Common myeloid progenitor, CD34-positive (primary cell): ENCODE data around the gene CDH4.

Experiments
- CTCF ChIA-PET: fragments of 350-600 bp; sonication (Branson Sonifier 250); formaldehyde crosslinking; loops from one replicate; lab custom pipeline; 2021; ENCODE audit warnings: antibody characterized with exemption; lab: Charles Lee
- POLR2A ChIA-PET: fragments of 350-600 bp; sonication (Branson Sonifier 250); formaldehyde crosslinking; loops from one replicate; lab custom pipeline; 2021; ENCODE audit warnings: antibody characterized with exemption; lab: Charles Lee
- DNase-seq, 3 donors: peaks; one replicate each; pipeline versions ENCODE4 v3.0.0 to v3.0.0-alpha.2; 2013
- H3K27ac ChIP-seq, 2 experiments: 1 replicate in 1 of 2; 2 replicates in 1 of 2; pipeline ENCODE4 v1.7.0; 2013; ENCODE audit warnings: inconsistent platforms in 2 of 2, low read length in 2 of 2, mild to moderate bottlenecking in 2 of 2, low read depth in 1 of 2, moderate library complexity in 1 of 2; ENCODE audit not compliant: severe bottlenecking in 2 of 2, insufficient read depth in 1 of 2, poor library complexity in 1 of 2
- H3K27me3 ChIP-seq, 5 experiments: replicated peaks in 2 of 5; 1 replicate in 3 of 5; 2 replicates in 2 of 5; pipeline versions ENCODE4 v1.6.1 to v1.7.0; 2013; ENCODE audit warnings: low read length in 4 of 5, mild to moderate bottlenecking in 2 of 5, moderate library complexity in 2 of 5, inconsistent platforms in 1 of 5; ENCODE audit not compliant: insufficient read depth in 5 of 5, control insufficient read depth in 4 of 5
- H3K36me3 ChIP-seq, 4 experiments: 1 replicate in 2 of 4; 2 replicates in 2 of 4; pipeline versions ENCODE4 v1.6.1 to v1.7.0; 2013; ENCODE audit warnings: low read length in 3 of 4, control low read depth in 1 of 4, mild to moderate bottlenecking in 1 of 4; ENCODE audit not compliant: control insufficient read depth in 4 of 4, insufficient read depth in 4 of 4
- H3K4me1 ChIP-seq, 4 experiments: 1 replicate in 3 of 4; 2 replicates in 1 of 4; pipeline versions ENCODE4 v1.6.1 to v1.7.1; 2013; ENCODE audit warnings: low read length in 3 of 4, mild to moderate bottlenecking in 3 of 4, control low read depth in 1 of 4, inconsistent platforms in 1 of 4, moderate library complexity in 1 of 4; ENCODE audit not compliant: control insufficient read depth in 4 of 4, insufficient read depth in 4 of 4; ENCODE audit errors: control extremely low read depth in 1 of 4
- H3K4me3 ChIP-seq, 7 experiments: 1 replicate in 4 of 7; 2 replicates in 3 of 7; pipeline versions ENCODE4 v1.5.1 to v1.7.0; 2013; ENCODE audit warnings: mild to moderate bottlenecking in 7 of 7, low read length in 6 of 7, moderate library complexity in 6 of 7, inconsistent platforms in 2 of 7, low read depth in 2 of 7, control low read depth in 1 of 7; ENCODE audit not compliant: insufficient read depth in 4 of 7, control insufficient read depth in 1 of 7; ENCODE audit errors: extremely low read depth in 1 of 7
- H3K9me3 ChIP-seq, 5 experiments: 1 replicate in 4 of 5; 2 replicates in 1 of 5; pipeline versions ENCODE4 v1.6.1 to v1.7.1; 2013; ENCODE audit warnings: low read length in 4 of 5, mild to moderate bottlenecking in 2 of 5, inconsistent platforms in 1 of 5, low read depth in 1 of 5, moderate library complexity in 1 of 5; ENCODE audit not compliant: control insufficient read depth in 4 of 5, insufficient read depth in 2 of 5; ENCODE audit errors: control extremely low read depth in 1 of 5
- WGBS: methylation state at CpG from one replicate; pipeline ENCODE4 v1.1.5; 2013; ENCODE audit not compliant: insufficient coverage; 5-methylcytosine and 5-hydroxymethylcytosine counted together

The CDH4 gene

GRCh38 chr20:61874421-61875068, 622.5 kb downstream of the CDH4 start:
- no peak for DNase-seq
- CTCF ChIA-PET, result no interaction called here
- POLR2A ChIA-PET, result no interaction called here
- Histone ChIP-seq H3K4me1 (no peaks in the 10 kb centered on the region), H3K4me3 (no peak overlapping the region), H3K27ac (no peak overlapping the region), H3K27me3 (no peaks in the 10 kb centered on the region), H3K9me3 (peaks cover 0 to 30% (median 6%) of the 10 kb centered on the region in 5 experiments), H3K36me3 (no peaks in the 10 kb centered on the region)
- WGBS, result 71% methylated on average over 22 of the region's 27 CpGs

DNA sequence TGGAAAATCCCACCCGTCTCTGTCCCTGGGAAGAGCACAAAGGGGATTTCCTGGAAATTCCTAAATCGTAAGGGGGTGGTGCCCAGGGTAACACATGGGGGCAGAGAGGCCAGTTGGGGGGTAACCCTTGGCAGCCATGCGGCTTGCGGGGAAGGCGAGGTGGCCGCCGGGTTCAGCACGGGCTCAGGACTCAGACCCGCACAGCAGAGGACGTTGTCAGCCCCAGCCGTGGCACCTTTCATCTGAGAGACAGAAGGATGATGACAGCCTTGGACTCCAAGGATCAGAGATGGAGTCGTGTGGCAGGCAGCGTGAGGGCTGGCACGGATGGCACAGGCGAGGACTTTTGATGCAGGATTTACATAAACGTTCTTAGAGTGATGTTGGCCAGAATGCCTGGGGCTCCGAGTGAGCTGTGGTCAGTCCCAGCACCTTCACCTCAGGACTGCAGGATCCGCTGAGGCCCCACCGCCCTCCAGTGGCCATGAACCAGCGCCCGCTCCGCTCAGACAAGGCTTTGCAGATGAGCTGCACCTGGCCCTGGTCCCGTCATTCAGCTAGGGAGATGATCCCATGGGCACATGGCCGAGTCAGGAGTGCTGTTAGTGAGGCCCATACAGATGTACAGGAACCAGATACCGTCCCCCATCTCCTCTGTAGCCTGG, 623.3 kb downstream of the CDH4 start:
- no peaks in the 10 kb centered on the region for H3K36me3 ChIP-seq
- no peaks in the 10 kb centered on the region for H3K4me1 ChIP-seq
- H3K27ac ChIP-seq, result no peak overlapping the region
- no peaks in the 10 kb centered on the region for H3K27me3 ChIP-seq
- H3K9me3 ChIP-seq, result peaks cover 0 to 25% (median 6%) of the 10 kb centered on the region in 5 experiments
- no peak for DNase-seq
- POLR2A ChIA-PET, result no interaction called here
- H3K4me3 ChIP-seq, result no peak overlapping the region
- CTCF ChIA-PET, result no interaction called here
- WGBS, result 93% methylated on average over 24 of the region's 25 CpGs

DNA sequence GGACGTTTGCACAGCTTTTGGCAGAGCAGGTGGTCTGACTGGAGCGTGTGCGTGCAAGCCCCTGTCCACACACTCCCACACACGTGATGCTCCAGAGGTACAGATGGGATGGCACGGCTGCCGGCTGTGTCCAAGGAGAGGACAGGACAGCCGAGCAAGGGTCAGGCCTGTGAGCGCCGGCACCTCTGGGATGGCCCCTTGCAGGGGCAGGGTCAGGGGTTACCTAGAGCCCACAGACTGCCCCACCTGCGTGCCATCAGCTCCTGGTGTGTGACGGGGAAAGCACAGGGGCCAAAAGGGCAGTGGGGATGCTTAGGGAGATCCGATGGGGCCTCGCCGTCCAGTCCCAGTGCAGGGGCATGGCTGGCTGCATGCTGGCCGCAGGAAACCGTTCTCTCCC, 623.9 kb downstream of the CDH4 start:
- Histone ChIP-seq H3K36me3 (no peaks in the 10 kb centered on the region), H3K4me1 (no peaks in the 10 kb centered on the region), H3K27me3 (no peaks in the 10 kb centered on the region), H3K27ac (no peak overlapping the region), H3K4me3 (no peak overlapping the region), H3K9me3 (peaks cover 0 to 26% (median 6%) of the 10 kb centered on the region in 5 experiments)
- CTCF ChIA-PET, result no interaction called here
- no peak for DNase-seq
- 94% methylated on average over 15 of the region's 16 CpGs for WGBS
- POLR2A ChIA-PET, result no interaction called here

DNA sequence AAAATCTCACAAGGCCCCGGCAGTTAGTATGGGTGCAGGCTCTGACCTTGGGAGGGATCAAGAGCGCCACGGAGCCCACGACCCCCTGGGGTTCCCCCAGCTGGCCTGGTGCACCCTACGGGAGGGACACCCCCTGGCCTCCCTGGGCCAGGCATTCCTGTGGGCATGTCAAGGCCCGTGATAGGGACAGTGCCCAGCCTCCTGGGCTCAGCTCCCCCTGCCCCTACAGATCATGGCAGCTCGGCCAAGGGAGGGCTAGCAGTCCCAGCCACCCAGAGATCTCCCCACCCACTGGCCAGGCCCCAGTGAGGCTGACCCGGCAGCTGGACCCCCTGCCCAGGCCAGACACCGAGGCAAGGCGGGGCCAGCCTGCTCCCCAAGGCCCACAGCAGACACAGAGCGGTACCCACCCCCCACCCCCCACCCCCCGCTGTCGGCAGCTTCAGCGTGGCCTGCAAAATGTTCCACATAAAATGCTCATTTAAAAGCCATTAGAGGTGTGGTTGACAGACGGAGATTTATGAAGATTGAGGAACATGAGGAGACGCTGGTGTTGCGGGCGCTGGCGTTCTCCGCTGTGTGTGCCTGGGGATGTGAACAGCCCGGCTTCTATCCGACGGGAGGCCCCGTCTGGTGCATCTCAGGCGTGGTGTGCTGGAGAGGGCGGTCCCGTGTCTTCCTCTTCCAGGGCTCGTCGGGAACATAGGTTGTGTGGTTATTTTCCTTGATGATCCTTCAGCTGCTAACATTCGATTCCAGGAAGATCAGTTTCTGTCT, 625.1 kb downstream of the CDH4 start:
- Histone ChIP-seq H3K4me3 (no peak overlapping the region), H3K27me3 (peaks cover 0 to 5% (median 0%) of the 10 kb centered on the region in 5 experiments), H3K9me3 (peaks cover 0 to 21% (median 0%) of the 10 kb centered on the region in 5 experiments), H3K4me1 (no peaks in the 10 kb centered on the region), H3K36me3 (no peaks in the 10 kb centered on the region), H3K27ac (no peak overlapping the region)
- CTCF ChIA-PET, result no interaction called here
- no peak for DNase-seq
- 88% methylated on average over 20 of the region's 30 CpGs for whole genome bisulfite sequencing
- POLR2A ChIA-PET, result no interaction called here

DNA sequence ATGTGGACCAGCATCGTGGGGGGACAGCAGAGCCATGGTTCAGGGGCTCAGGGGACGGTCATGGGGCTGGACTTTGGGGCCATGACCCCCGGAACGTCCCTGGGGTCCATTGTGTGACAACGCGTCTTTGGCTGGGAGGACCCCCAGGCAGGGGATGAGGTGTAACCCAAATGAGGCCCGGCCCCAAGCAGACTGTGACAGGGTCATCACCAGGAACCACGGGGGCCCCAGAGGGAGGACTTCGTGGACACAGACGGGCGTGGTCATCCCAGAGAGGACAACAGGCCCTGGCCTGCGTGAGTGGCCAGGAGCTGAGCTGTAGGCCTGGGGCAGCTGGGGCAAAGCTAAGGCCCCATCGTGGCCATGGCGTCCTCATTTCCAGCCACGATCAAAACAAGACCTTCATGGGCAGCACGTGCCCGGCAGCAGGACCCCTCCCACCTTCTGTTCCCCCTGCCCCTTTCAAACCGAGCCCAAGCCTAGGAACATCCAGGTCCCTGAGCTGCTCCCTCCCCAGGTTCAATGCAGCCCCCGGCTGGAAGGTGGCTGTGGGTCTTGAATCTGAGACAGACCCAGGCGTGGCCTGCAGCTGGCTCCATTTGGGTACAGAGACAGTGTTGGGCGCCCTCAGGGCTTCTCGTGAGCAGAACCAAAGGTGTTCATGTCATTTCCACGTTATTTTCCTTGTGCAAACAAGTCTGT, 625.9 kb downstream of the CDH4 start:
- POLR2A ChIA-PET, result no interaction called here
- Histone ChIP-seq H3K9me3 (peaks cover 0 to 15% (median 0%) of the 10 kb centered on the region in 5 experiments), H3K27ac (no peak overlapping the region), H3K36me3 (no peaks in the 10 kb centered on the region), H3K4me3 (no peak overlapping the region), H3K4me1 (no peaks in the 10 kb centered on the region), H3K27me3 (peaks cover 0 to 8% (median 0%) of the 10 kb centered on the region in 5 experiments)
- DNase-seq, result no peak
- WGBS, result 93% methylated on average over 23 of the region's 23 CpGs
- CTCF ChIA-PET, result no interaction called here

- WGBS, result 92% methylated on average over 29 of the region's 31 CpGs
- POLR2A ChIA-PET, result no interaction called here
- H3K36me3 ChIP-seq, result no peaks in the 10 kb centered on the region
- peaks cover 0 to 16% (median 0%) of the 10 kb centered on the region in 5 experiments for H3K27me3 ChIP-seq
- H3K9me3 ChIP-seq, result peaks cover 0 to 10% (median 0%) of the 10 kb centered on the region in 5 experiments
- DNase-seq, result no peak
- CTCF ChIA-PET, result no interaction called here
- no peaks in the 10 kb centered on the region for H3K4me1 ChIP-seq
- no peak overlapping the region for H3K4me3 ChIP-seq
- H3K27ac ChIP-seq, result no peak overlapping the region
Measured at GRCh38 chr20:61878478-61879302, 626.6 kb downstream of the CDH4 start.
